Middle frontal gyrus (tissue), 1 donor: ENCODE measurements around the gene TNIK.
A peak's percentile ranks its signal among the peaks of the same experiment; 100 is the strongest.

ENCODE experiments used
- DNase-seq: peaks from one replicate; pipeline ENCODE4 v3.0.0-alpha.2; 2015; ENCODE audit warnings: low spot score; ENCODE audit errors: extremely low spot score

TNIK gene

GRCh38 chr3:171198781-171199472, 261.3 kb downstream of the TNIK start:
- no peak for DNase-seq

- DNase-seq: no peak
Observed at GRCh38 chr3:171195686-171196085, 264.5 kb downstream of the TNIK start.

GRCh38 chr3:171194965-171195364, 265.2 kb downstream of the TNIK start:
- DNase-seq: no peak

GRCh38 chr3:171193693-171194092, 266.5 kb downstream of the TNIK start:
- DNase-seq: no peak

- no peak for DNase-seq
Observed at GRCh38 chr3:171192176-171192854, 267.9 kb downstream of the TNIK start.

- DNase-seq: no peak
Observed at GRCh38 chr3:171190668-171191067, 269.5 kb downstream of the TNIK start.

GRCh38 chr3:171189394-171190080, 270.7 kb downstream of the TNIK start:
- DNase-seq: no peak

- DNase-seq: no peak
Observed at GRCh38 chr3:171187706-171188290, 272.4 kb downstream of the TNIK start.

GRCh38 chr3:171186817-171187500, 273.2 kb downstream of the TNIK start:
- no peak for DNase-seq

GRCh38 chr3:171186383-171186782, 273.8 kb downstream of the TNIK start:
- no peak for DNase-seq

GRCh38 chr3:171185959-171186358, 274.2 kb downstream of the TNIK start:
- no peak for DNase-seq

GRCh38 chr3:171184372-171184771, 275.8 kb downstream of the TNIK start:
- DNase-seq: no peak

- DNase-seq: no peak
Observed at GRCh38 chr3:171183042-171183441, 277.2 kb downstream of the TNIK start.

GRCh38 chr3:171181907-171182690, 278.1 kb downstream of the TNIK start:
- no peak for DNase-seq

- DNase-seq: no peak
Observed at GRCh38 chr3:171178714-171179113, 281.5 kb downstream of the TNIK start.

- DNase-seq: no peak
Observed at GRCh38 chr3:171177553-171177952, 282.7 kb downstream of the TNIK start.

- no peak for DNase-seq
Observed at GRCh38 chr3:171177056-171177455, 283.1 kb downstream of the TNIK start.

- no peak for DNase-seq
Observed at GRCh38 chr3:171176244-171176933, 283.8 kb downstream of the TNIK start.

- DNase-seq: no peak
Observed at GRCh38 chr3:171175741-171176234, 284.4 kb downstream of the TNIK start.

- peak; percentile 78 for DNase-seq
Observed at GRCh38 chr3:171173736-171174135, 286.5 kb downstream of the TNIK start.
